Measurements from ENCODE around the gene RASA3.

- TF ChIP-seq CTCF (IDR thresholded peaks at IDR 0.05) (no peak), POLR2A (IDR thresholded peaks at IDR 0.05) (no peak)
Measured at GRCh38 chr13:114096811-114097211, 35.6 kb downstream of the RASA3 start.

Measured in right lobe of liver (tissue), 4 donors.